Astrocyte of the spinal cord (primary cell): ENCODE data around the gene CFAP20DC.

Experiments
- DNase-seq: peaks from one replicate; pipeline ENCODE4 v3.0.0; 2011; ENCODE audit warnings: low read depth, low spot score
- H3K4me3 ChIP-seq: 2 replicates; pipeline ENCODE4 v1.5.1; 2011; ENCODE audit warnings: low read depth, mild to moderate bottlenecking, low read length, moderate library complexity
- CTCF ChIP-seq: IDR thresholded peaks from 2 replicates; pipeline ENCODE4 v1.5.1; 2012; ENCODE audit warnings: low read depth, mild to moderate bottlenecking, low read length, inconsistent platforms
- in situ Hi-C: cut with HindIII; loops from 2 replicates; pipeline ENCODE4 v1.10.0; 2017; ENCODE audit warnings: low sequenced_read_pairs

CFAP20DC gene

GRCh38 chr3:58766587-58767282, 283.1 kb downstream of the CFAP20DC start:
- in situ Hi-C loops, result no loop called here
- H3K4me3 ChIP-seq, result no peak overlapping the region
- DNase-seq, result no peak
- TF ChIP-seq CTCF, result no peak

GRCh38 chr3:58755150-58755549, 294.7 kb downstream of the CFAP20DC start:
- no peak for TF ChIP-seq CTCF
- in situ Hi-C loops, result no loop called here
- no peak overlapping the region for H3K4me3 ChIP-seq
- no peak for DNase-seq

GRCh38 chr3:58754074-58754473, 295.8 kb downstream of the CFAP20DC start:
- in situ Hi-C loops, result no loop called here
- DNase-seq, result no peak
- TF ChIP-seq CTCF, result no peak
- H3K4me3 ChIP-seq, result no peak overlapping the region

- TF ChIP-seq CTCF, result no peak
- in situ Hi-C loops, result no loop called here
- DNase-seq, result no peak
- H3K4me3 ChIP-seq, result no peak overlapping the region
These were observed 297.8 kb downstream of the CFAP20DC start for GRCh38 chr3:58751882-58752567.

GRCh38 chr3:58751235-58751634, 298.6 kb downstream of the CFAP20DC start:
- in situ Hi-C loops, result no loop called here
- H3K4me3 ChIP-seq, result no peak overlapping the region
- no peak for TF ChIP-seq CTCF
- no peak for DNase-seq

GRCh38 chr3:58749948-58750347, 299.9 kb downstream of the CFAP20DC start:
- in situ Hi-C loops, result no loop called here
- DNase-seq, result no peak
- H3K4me3 ChIP-seq, result no peak overlapping the region
- TF ChIP-seq CTCF, result no peak
